Common myeloid progenitor, CD34-positive (primary cell): ENCODE measurements around the gene KRT28.
"Not testable (repeated sequence)": the region's sequence is repeated elsewhere in the genome, so short reads cannot be mapped to it uniquely, and the experiment has no call there.

ENCODE experiments used
- CTCF ChIA-PET: fragments of 350-600 bp; sonication (Branson Sonifier 250); formaldehyde crosslinking; loops from one replicate; lab custom pipeline; 2021; ENCODE audit warnings: antibody characterized with exemption; lab: Charles Lee
- POLR2A ChIA-PET: fragments of 350-600 bp; sonication (Branson Sonifier 250); formaldehyde crosslinking; loops from one replicate; lab custom pipeline; 2021; ENCODE audit warnings: antibody characterized with exemption; lab: Charles Lee
- DNase-seq, 3 donors: peaks; one replicate each; pipeline versions ENCODE4 v3.0.0 to v3.0.0-alpha.2; 2013
- H3K27ac ChIP-seq, 2 experiments: 1 replicate in 1 of 2; 2 replicates in 1 of 2; pipeline ENCODE4 v1.7.0; 2013; ENCODE audit warnings: inconsistent platforms in 2 of 2, low read length in 2 of 2, mild to moderate bottlenecking in 2 of 2, low read depth in 1 of 2, moderate library complexity in 1 of 2; ENCODE audit not compliant: severe bottlenecking in 2 of 2, insufficient read depth in 1 of 2, poor library complexity in 1 of 2
- H3K27me3 ChIP-seq, 5 experiments: replicated peaks in 2 of 5; 1 replicate in 3 of 5; 2 replicates in 2 of 5; pipeline versions ENCODE4 v1.6.1 to v1.7.0; 2013; ENCODE audit warnings: low read length in 4 of 5, mild to moderate bottlenecking in 2 of 5, moderate library complexity in 2 of 5, inconsistent platforms in 1 of 5; ENCODE audit not compliant: insufficient read depth in 5 of 5, control insufficient read depth in 4 of 5
- H3K36me3 ChIP-seq, 4 experiments: 1 replicate in 2 of 4; 2 replicates in 2 of 4; pipeline versions ENCODE4 v1.6.1 to v1.7.0; 2013; ENCODE audit warnings: low read length in 3 of 4, control low read depth in 1 of 4, mild to moderate bottlenecking in 1 of 4; ENCODE audit not compliant: control insufficient read depth in 4 of 4, insufficient read depth in 4 of 4
- H3K4me1 ChIP-seq, 4 experiments: 1 replicate in 3 of 4; 2 replicates in 1 of 4; pipeline versions ENCODE4 v1.6.1 to v1.7.1; 2013; ENCODE audit warnings: low read length in 3 of 4, mild to moderate bottlenecking in 3 of 4, control low read depth in 1 of 4, inconsistent platforms in 1 of 4, moderate library complexity in 1 of 4; ENCODE audit not compliant: control insufficient read depth in 4 of 4, insufficient read depth in 4 of 4; ENCODE audit errors: control extremely low read depth in 1 of 4
- H3K4me3 ChIP-seq, 7 experiments: 1 replicate in 4 of 7; 2 replicates in 3 of 7; pipeline versions ENCODE4 v1.5.1 to v1.7.0; 2013; ENCODE audit warnings: mild to moderate bottlenecking in 7 of 7, low read length in 6 of 7, moderate library complexity in 6 of 7, inconsistent platforms in 2 of 7, low read depth in 2 of 7, control low read depth in 1 of 7; ENCODE audit not compliant: insufficient read depth in 4 of 7, control insufficient read depth in 1 of 7; ENCODE audit errors: extremely low read depth in 1 of 7
- H3K9me3 ChIP-seq, 5 experiments: 1 replicate in 4 of 5; 2 replicates in 1 of 5; pipeline versions ENCODE4 v1.6.1 to v1.7.1; 2013; ENCODE audit warnings: low read length in 4 of 5, mild to moderate bottlenecking in 2 of 5, inconsistent platforms in 1 of 5, low read depth in 1 of 5, moderate library complexity in 1 of 5; ENCODE audit not compliant: control insufficient read depth in 4 of 5, insufficient read depth in 2 of 5; ENCODE audit errors: control extremely low read depth in 1 of 5
- WGBS: methylation state at CpG from one replicate; pipeline ENCODE4 v1.1.5; 2013; ENCODE audit not compliant: insufficient coverage; 5-methylcytosine and 5-hydroxymethylcytosine counted together

Gene KRT28

GRCh38 chr17:40748666-40749065, 51.1 kb downstream of the KRT28 start:
- H3K27ac ChIP-seq, H3K36me3 ChIP-seq, H3K4me1 ChIP-seq, H3K9me3 ChIP-seq, H3K4me3 ChIP-seq, DNase-seq, CTCF ChIA-PET, POLR2A ChIA-PET: not testable (repeated sequence)
- H3K27me3 ChIP-seq, result peaks cover 0 to 42% (median 11%) of the 10 kb centered on the region in 5 experiments
- no CpG with 5 or more reads among the region's 1 CpG for WGBS
